CD4-positive, alpha-beta T cell treated with Interleukin-6 for 4 hours (primary cell): ENCODE data around the gene KCTD11.
"Not testable (repeated sequence)": the region's sequence is repeated elsewhere in the genome, so short reads cannot be mapped to it uniquely, and the experiment has no call there.

Experiments
- DNase-seq: peaks from one replicate; pipeline ENCODE4 v3.0.0-alpha.2; 2020; ENCODE audit warnings: mixed read lengths

Gene KCTD11

DNA sequence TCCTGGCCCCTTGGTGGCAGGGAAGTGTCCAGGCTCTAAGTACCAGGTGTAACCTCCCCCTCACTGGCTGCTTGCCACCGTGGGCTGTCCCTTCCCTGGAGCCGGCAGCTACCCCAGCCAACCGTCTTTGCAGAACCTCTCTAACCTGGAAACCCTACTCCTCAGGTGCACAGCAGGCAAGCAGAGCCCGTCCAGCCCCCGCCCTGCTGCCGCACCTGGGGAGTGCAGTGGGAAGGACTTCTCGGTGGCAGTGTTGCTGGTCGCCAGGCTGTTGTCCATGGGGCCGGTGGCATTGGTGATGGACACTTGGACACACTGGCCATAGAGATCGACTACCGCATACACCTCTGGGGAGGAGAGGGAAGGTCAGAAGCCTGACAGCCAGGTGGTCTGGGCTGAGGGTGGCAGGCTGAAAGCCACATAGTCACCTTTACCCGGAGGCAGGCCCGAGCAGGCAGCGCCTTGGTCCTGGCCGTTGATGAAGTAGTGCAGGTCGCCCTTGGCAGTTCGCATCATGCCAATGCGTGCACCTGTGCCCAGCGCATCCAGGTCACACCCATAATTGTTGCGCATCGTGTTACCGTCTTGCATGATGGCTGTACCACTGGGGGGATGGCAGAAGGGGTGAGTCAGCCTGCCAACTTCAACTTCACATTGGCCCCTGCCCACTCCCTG lies 29.3 kb upstream of the KCTD11 start:
- no peak for DNase-seq

DNA sequence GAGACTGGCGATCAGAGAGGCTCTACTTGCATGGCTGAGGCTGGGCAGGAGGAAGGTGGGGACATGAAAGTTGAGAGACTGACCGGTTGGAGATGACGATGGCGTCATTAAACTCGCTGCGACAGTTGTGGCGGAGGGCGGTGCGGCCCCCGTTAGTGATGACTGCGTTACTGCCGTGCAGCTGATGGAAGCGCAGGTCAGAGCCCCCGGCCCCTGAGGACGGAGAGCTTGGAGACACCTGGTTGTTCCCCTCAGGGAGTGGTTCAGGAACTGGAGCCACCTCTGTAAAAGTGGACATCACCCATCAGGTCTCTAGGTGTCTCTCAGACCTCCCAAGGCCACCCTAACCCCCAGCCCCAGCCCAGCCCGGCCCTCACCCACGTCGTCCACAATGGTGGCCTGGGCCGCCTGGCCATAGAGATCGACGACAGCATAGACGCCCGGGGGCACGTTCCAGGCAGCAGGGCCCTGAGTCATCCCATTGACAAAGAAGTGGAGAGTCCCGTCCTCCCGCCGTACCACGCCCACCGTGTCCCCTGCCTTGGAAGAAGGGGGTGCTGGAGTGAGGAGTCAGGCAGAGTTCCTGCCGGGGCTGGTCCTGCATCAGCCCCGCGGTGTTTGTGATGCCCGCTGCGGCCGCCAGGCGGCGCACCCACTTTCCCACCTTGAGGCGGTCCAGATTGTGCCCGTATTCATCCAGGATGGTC lies 28.1 kb upstream of the KCTD11 start:
- peak; percentile 74 for DNase-seq

DNA sequence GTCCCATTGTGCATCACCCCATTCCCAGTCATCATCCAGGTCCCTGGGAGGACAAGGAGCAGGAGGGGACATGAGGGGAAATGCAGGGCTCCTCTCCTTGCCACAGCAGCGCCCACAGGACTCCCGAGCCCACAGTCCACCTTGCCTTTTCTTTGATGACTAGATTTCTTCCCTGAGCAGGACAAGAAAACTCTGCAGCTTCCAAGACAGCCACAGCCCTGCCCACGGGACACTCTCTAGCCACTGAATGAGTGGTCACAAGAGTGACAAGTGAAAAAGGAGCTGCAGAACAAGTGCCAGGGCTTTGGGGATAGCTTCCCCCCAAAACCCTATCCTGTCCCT lies 27.6 kb upstream of the KCTD11 start:
- DNase-seq, result no peak

DNA sequence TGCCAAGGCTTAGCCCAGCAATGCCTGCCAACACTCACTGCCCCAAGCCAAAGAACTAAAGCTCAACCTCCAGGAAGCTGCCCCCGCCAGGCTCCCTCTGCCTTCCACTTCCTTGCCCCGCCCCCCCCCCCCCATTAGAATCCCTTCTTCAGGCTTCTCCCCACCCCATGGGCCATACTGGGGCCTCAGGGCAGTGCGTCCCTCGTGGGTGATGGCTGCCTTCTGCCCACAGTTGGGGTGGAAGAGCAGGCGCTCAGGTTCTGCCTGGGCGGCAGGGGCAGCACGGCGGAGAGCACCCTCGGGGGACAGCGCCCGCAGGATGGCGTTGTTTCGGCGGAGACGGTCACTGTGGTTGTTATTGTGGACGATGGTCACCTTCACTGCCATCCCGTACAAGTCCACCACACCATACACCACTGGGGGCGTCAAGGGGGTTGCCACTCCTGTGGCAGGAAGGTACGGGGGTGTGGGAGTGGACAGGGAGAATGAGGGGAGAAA lies 26.9 kb upstream of the KCTD11 start:
- DNase-seq, result no peak

DNA sequence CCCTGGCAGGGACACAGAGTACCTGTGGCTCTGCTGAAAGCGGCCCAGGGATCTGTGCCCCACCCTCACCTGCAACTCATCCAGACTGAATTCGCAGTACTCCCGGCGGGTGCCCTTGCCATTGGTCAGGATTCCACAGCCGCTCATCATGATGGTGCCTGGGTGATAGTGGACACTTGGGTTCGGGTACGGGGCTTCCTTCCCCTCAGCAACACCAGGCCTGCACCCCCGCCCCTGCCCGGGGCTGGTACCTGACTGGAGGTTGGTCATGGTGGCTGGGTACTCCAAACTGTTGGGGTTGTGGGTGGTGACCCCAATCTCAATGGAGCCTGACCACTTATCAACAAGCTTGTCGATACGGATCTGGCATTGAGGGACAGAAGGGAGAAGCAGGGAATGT lies 25.8 kb upstream of the KCTD11 start:
- DNase-seq, result no peak

DNA sequence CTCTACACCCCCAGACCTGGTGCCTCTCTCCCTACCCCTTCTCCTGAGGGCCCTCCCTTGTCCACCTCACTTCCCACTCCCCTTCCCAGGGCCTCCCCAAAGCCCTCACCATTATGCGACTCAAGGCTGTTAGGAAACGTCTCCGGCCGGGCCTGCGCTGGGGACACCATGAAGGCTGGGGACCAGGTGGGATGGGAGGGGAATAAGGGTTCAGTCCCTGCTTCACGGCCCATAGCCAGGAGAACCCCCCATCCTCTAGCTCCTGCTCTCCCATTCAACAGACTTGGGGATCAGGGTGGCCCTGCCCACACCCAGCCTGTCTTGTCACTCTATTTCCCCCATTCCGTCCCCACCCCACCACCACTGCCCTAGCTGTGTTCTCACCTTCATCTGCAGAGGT lies 24.9 kb upstream of the KCTD11 start:
- no peak for DNase-seq

DNA sequence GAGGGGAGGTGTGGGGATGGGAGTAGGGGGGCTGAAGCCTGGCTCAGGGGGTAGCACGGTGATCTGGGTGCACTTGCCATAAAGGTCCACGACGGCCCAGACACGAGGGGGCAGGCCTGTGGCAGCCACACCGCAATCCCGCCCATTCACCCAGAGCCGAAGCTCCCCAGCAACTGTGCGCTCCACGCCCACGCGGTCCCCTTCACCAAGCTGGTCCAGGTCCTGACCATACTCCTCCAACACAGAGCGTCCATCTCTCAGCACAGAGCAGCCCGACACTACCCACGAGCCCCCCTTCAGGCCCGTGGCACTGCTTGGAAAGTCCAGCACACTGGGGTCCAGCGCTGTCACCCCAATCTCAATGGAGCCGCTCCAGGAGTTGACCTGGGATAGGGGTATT lies 24.5 kb upstream of the KCTD11 start:
- no peak for DNase-seq

DNA sequence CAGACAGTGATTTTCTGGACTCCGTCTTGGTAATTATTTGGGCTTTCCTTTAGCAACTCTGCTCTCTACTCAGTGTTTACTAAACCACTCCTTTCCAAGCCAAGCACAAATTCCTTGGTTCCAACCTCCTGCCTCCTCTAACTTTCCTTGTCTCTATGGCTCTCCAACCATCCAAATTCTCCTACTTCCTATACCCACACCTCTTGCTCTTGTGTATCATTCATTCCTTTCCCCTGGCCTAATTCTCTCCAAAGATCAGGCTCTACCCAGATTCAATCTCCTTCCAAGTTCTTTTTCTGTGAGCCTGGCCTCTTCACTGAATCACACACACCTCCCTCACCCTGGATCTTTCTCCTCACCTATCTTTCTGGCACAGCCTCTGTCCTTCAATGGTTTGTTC lies 24.0 kb upstream of the KCTD11 start:
- no peak for DNase-seq

DNA sequence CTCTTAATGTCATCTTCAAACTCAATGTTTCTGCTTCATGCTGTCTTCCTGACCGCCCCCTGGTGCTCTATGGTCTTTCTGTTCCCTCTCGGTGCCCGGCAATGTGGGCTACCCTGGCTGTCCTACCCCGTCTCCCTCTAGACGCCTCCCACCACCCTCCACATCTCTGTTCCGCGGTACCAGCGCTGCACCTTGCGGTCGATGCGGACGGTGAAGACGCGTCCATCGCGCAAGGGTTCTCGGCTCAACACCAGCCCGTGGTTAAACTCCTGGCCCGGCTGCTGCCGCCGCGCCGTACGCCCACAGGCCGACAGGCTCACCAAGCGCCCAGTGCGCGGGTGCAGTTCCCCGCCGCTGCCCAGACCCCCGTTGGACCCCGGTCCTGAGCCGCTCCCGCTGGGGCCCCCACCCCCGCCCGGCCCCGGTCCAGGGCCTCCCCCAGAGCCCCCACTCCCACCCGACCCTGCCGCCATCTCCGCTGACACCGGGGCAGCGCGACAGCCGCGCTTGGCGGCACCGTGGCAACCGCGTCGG lies 23.1 kb upstream of the KCTD11 start, which contains the start of gene NEURL4:
Gene NEURL4 (minus strand): TSS at position 496 of the 534 bp plus-strand sequence. CDS start 23 bp downstream, at position 473.
- DNase-seq, result peak; percentile 25

DNA sequence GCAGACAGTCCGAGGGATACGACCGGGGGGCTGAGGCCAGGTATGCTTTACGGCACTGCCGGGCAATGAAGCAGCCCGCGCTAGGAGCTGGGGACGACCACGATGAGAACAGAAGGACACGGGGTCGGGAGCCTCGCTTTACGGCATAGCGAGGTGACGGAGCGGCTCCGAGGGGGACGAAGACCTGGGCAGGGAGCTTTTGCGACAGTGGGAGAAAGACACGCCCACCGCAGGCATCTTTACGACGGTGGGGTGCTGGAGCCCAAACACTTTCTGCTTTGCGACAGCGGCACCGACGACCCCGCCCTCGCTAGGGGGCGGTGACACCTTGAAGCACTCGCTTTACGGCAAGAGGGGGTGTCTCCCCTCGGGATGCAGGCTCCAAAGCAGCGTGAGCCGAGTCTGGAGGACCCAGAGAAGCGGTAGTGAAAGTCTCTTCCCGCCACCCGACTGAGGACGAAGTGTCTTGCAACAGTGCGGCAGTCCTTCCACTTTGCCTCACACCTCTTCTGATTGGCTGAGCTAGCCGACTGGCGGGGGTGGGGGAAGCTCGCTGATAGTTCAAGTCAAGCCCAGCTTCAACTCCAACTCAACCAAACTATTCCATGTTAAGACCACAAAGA lies 22.5 kb upstream of the KCTD11 start:
- DNase-seq, result peak; percentile 98

DNA sequence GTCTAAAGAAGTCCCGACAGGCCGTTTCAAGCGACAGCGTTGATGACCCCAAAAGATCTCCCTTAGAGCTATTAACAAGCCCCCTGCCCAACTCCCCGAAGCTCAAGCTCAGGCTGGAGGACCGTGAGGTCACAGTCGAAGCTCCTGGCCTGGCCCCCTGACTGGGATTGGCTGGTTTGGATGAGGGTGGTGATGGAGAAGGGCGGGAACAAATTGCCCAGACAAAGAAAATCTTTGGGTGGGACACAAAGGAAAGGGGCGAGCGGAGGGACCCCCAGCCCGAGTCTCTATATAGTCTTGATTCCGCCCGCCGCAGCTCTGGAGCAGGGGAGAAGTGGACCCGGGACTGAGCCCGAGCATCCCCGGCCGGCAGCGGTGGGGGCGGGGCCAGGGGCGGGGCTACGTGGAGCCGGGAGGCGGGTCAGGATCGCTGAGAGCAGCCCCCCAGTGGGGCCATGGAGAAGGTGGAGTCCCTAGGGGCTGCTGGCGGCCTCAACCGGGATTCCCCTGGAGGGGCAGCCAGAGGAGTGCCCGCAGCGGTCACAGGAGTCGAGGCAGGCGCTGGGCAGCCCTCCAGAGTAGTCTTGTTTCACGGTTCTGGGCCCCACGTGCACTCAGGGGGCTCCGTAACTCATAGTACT lies 21.8 kb upstream of the KCTD11 start:
- DNase-seq, result peak; percentile 79

DNA sequence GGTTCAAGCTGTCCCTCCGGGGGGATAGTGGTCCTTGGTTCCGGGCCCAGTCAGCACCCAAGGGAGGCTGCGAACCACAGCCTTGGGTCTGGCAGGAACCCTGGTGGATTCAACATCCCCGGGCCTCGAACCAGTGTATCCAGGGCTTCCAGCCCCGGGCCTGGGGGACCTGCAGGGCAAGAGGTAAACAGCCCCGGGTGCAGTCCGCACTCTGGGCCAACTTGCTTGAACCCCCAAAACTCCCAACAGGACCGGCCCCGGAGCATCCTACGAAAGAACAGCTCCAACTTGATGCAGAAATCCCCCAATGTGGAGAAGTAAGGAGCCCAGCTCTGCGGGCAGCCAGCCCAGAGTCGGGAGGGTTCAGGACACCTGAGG lies 21.3 kb upstream of the KCTD11 start:
- no peak for DNase-seq

DNA sequence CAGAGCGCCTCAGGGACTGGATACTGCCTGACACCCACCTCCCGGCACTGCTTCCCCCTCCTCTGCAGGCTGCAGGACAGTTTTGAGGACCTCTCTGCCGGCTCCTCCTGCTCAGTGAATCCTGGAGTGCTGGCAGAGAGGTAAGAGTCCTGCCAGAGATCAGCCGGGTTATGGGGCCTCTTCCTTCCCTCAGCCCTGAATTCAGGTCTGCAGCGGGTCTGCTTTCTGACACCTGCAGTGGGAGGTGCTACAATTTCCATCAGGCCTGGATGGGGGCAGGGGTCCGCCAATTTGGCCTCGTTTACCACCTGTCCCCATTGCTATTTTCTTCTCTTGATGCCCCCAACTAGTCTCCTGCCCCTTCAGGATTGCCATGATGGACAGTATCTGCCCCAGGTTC lies 19.9 kb upstream of the KCTD11 start:
- no peak for DNase-seq

DNA sequence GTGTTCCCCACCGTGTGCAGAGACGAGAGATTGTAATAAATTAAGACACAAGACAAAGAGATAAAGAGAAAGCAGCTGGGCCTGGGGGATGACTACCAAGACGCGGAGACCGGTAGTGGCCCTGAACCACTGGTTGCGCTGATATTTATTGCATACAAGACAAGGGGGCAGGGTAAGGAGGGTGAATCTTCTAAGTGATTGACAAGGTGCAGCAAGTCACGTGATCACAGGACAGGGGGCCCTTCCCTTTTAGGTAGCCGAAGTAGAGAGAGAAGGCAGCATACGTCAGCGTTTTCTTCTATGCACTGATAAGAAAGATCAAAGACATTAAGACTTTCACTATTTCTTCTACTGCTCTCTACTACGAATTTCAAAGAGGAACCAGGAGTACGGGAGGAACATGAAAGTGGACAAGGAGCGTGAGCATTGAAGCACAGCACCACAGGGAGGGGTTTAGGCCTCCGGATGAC lies 19.3 kb upstream of the KCTD11 start:
- not testable (repeated sequence) for DNase-seq

DNA sequence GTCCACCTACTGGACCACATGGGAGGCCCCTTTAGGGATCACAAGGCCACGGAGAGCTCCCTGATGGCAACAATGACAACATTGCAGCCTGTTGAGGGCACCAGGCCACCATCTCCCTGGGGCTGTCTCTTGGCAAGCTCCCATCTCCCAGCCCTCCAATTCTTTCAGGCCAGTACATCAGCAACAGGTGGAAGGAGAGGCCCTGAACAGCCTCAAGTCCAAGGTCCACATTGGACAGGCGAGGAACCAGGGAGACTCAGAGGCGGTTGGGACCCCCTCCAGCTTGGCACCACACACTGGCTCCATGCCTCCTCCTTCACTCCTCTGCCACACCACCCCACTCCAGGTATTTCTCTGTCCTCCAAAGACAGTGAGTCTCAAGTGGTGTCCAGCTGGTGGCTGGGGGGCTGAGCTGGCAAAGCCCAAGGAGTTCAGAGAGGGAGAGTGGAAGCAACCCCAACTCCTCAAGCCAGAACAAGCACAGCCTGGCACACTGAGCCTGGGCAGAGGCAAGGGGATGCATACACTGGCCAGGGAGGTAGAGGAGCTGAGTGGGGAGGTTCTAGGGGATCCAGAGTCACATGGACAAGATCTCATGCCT lies 16.9 kb upstream of the KCTD11 start:
- DNase-seq, result no peak

DNA sequence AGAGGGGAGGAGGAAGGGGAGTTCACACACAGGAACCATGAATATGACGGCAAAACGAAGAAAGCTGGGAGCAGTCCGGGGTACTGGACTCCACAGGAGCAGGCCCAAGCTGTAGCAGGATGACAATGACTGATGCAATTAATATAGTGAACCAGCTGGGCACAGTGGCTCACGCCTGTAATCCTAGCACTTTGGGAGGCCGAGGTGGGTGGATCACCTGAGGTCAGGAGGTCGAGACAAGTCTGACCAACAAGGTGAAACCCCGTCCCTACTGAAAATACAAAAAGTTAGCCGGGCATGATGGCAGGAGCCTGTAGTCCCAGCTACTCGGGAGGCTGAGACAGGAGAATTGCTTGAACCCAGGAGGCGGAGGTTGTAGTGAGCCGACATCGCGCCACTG lies 16.2 kb upstream of the KCTD11 start:
- DNase-seq, result not testable (repeated sequence)

DNA sequence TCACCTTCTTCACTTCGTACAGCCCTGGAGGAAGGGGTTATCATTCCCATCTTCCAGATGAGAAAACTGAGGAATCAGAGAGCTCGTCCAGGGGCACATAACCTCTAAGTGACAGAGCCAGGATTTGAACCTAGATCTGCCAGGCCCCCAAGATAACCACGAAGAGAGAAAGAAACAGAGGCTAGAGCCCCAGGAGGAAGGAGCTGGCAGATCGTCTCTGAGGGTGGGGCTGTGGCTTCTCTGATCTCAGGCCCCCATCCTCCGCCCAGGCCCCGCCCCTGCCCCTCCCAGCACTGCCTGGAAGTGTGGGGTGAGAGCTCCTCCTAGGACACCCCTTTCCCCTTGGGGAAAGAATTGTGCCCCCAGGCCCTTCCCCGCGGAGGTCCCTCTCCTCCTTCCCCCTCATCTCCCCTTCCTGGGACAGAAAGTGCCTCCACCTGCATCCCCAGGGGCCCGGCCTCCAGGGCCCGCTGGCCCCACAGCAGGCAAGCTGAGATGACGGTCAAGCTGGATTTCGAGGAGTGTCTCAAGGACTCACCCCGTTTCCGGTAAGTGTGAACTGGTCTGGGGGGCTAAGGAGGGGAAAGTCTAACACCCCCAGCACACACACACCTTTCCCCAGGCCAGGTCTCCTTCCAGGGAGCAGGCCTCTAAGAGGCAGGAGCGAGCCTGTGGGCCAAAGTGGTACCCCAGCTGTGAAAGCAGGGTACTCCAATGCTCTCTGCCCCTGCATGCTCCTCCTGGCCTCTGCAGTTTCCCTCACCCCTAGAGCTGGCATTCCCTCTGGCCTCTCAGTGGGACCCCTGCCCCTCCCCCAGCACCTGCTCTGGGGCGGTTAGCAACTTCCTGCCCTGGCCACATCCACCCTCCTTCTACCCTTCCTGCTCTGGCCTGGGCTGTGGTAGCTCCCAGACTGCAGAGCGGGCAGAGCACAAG lies 15.5 kb upstream of the KCTD11 start, which contains the start of gene ACAP1:
Gene ACAP1 (plus strand): TSS at position 290 of the 936 bp plus-strand sequence. CDS start 206 bp downstream, at position 496.
- peak; percentile 97 for DNase-seq

DNA sequence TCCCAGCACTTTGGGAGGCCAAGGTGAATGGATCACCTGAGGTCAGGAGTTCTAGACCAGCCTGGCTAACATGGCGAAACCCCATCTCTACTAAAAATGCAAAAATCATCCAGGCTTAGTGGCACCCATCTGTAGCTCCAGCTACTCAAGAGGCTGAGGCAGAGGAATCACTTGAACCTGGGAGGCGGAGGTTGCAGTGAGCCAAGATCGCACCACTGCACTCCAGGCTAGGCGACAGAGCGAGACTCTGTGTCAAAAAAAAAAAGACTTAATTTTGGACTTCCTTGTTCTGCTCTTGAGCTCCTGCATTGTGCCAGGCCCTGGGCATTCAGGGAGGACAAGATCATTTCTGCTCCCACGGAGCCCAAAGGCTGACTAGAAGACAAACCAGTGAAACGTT lies 14.4 kb upstream of the KCTD11 start:
- DNase-seq, result not testable (repeated sequence)

DNA sequence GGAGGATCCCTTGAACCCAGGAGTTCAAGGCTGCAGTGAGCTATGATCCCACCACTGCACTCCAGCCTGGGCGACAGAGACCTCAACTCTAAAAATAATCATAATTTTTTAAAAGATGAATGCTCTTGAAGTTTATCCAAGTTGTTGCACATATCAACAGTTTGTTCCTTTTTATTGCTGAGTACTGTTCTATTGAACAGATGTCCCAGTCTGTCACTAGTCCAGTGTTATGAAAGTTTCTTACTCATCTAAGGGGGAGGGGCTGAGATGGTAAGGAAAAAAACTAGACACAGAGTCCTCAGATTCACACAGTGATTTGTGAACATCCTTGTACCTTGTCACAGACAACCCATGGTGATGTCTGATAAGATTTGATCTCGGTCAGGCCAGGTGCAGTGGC lies 11.8 kb upstream of the KCTD11 start:
- no peak for DNase-seq

DNA sequence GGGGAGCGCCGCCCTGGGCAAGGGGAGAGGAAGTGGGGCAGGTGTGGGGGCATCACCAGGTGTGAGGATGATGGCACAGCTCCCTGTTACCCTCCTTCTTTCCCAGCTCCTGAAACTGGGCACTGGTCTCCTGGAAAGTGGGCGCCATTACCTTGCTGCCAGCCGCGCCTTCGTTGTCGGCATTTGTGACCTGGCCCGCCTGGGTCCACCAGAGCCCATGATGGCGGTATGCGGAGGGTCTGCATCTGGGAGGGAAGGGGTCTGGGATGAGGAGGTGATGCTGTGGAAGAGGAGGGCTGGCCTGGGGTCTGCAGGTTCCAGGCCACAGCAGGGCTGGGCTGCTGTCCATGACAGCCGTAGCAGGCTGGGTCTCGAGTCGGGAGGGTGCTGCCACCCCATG lies 10.1 kb upstream of the KCTD11 start:
- DNase-seq, result no peak

DNA sequence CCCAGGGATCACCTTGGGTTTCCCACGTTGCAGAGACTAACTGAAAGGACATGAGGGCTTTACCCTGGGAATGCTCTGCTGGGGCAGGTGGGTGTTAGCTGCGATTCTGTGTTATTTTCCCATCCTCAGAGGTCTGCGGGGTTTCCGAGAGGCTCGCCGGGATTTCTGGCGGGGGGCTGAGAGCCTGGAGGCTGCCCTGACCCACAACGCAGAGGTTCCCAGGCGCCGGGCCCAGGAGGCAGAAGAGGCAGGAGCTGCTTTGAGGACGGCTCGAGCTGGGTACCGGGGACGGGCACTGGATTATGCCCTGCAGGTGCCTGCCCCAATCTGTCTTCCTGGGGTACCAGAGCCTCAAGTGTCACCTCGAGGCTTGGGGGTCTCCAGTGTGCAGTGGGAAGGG lies 8.7 kb upstream of the KCTD11 start:
- no peak for DNase-seq
